H9 (cell line): ENCODE measurements around the gene OGFOD2. TPM values are rescaled to one million over a fixed set of nuclear protein-coding genes. Genes with fewer than 3 reads are reported as not detected.
A peak's percentile ranks its signal among the peaks of the same experiment; 100 is the strongest.

Source experiments
- DNase-seq: peaks from one replicate; pipeline ENCODE4 v3.0.0-alpha.2; 2017
- H2AFZ ChIP-seq: one replicate; pipeline ENCODE4 v1.6.1; 2013; ENCODE audit warnings: mild to moderate bottlenecking, low read length, control low read depth, moderate library complexity
- H2AK5ac ChIP-seq: 2 replicates; pipeline ENCODE4 v1.6.1; 2013; ENCODE audit warnings: low read length, control low read depth, mixed read lengths; ENCODE audit not compliant: insufficient read length
- H2BK120ac ChIP-seq: one replicate; pipeline ENCODE4 v1.6.1; 2013; ENCODE audit warnings: low read depth, mild to moderate bottlenecking, low read length, control low read depth, inconsistent platforms; ENCODE audit not compliant: poor library complexity, severe bottlenecking
- H2BK12ac ChIP-seq: 2 replicates; pipeline ENCODE4 v1.6.1; 2013; ENCODE audit warnings: low read length, control low read depth, mixed read lengths, low read depth; ENCODE audit not compliant: insufficient read length
- H2BK15ac ChIP-seq: 2 replicates; pipeline ENCODE4 v1.6.1; 2013; ENCODE audit warnings: low read depth, low read length, control low read depth
- H2BK20ac ChIP-seq: one replicate; pipeline ENCODE4 v1.6.1; 2013; ENCODE audit warnings: low read depth, mild to moderate bottlenecking, low read length, control low read depth, inconsistent platforms; ENCODE audit not compliant: poor library complexity, severe bottlenecking
- H2BK5ac ChIP-seq: 2 replicates; pipeline ENCODE4 v1.6.1; 2013; ENCODE audit warnings: low read length, control low read depth, mixed read lengths; ENCODE audit not compliant: insufficient read length
- H3K14ac ChIP-seq: 2 replicates; pipeline ENCODE4 v1.6.1; 2013; ENCODE audit warnings: low read length, control low read depth; ENCODE audit not compliant: insufficient read depth
- H3K18ac ChIP-seq: 2 replicates; pipeline ENCODE4 v1.6.1; 2013; ENCODE audit warnings: low read depth, mild to moderate bottlenecking, mixed read lengths, low read length, control low read depth; ENCODE audit not compliant: insufficient read length
- H3K23ac ChIP-seq: 2 replicates; pipeline ENCODE4 v1.6.1; 2013; ENCODE audit warnings: low read length, control low read depth, mixed read lengths, low read depth; ENCODE audit not compliant: insufficient read length
- H3K23me2 ChIP-seq: 2 replicates; pipeline ENCODE4 v1.6.1; 2013; ENCODE audit warnings: low read depth, mild to moderate bottlenecking, mixed read lengths, low read length, control low read depth; ENCODE audit not compliant: insufficient read length, poor library complexity, severe bottlenecking
- H3K27ac ChIP-seq: 2 replicates; pipeline ENCODE4 v1.5.1; 2013; ENCODE audit warnings: low read length, control low read depth, mixed read lengths, low read depth; ENCODE audit not compliant: insufficient read length
- H3K27me3 ChIP-seq: 2 replicates; pipeline ENCODE4 v1.6.1; 2013; ENCODE audit warnings: low read length, control low read depth, inconsistent platforms; ENCODE audit not compliant: insufficient read depth
- H3K4ac ChIP-seq: 2 replicates; pipeline ENCODE4 v1.6.1; 2013; ENCODE audit warnings: low read depth, mild to moderate bottlenecking, control low read depth, inconsistent platforms, low read length, moderate library complexity
- H3K4me1 ChIP-seq: 2 replicates; pipeline ENCODE4 v1.6.1; 2013; ENCODE audit warnings: low read length, control low read depth, inconsistent platforms; ENCODE audit not compliant: insufficient read depth
- H3K4me2 ChIP-seq: 2 replicates; pipeline ENCODE4 v1.6.1; 2013; ENCODE audit warnings: low read length, control low read depth, mixed read lengths; ENCODE audit not compliant: insufficient read length, insufficient read depth
- H3K56ac ChIP-seq: 2 replicates; pipeline ENCODE4 v1.6.1; 2013; ENCODE audit warnings: low read depth, mild to moderate bottlenecking, mixed read lengths, low read length, control low read depth; ENCODE audit not compliant: insufficient read length
- H3K79me1 ChIP-seq: 2 replicates; pipeline ENCODE4 v1.6.1; 2013; ENCODE audit warnings: low read depth, mild to moderate bottlenecking, moderate library complexity, low read length, control low read depth, inconsistent platforms; ENCODE audit not compliant: insufficient read depth, poor library complexity, severe bottlenecking
- H3K79me2 ChIP-seq: 2 replicates; pipeline ENCODE4 v1.6.1; 2013; ENCODE audit warnings: low read length, control low read depth, inconsistent platforms; ENCODE audit not compliant: insufficient read depth
- H3K9ac ChIP-seq: 2 replicates; pipeline ENCODE4 v1.6.1; 2013; ENCODE audit warnings: low read length, control low read depth, mixed read lengths; ENCODE audit not compliant: insufficient read length; ENCODE audit errors: extremely low read depth
- H3K9me3 ChIP-seq: one replicate; pipeline ENCODE4 v1.6.1; 2013; ENCODE audit warnings: low read depth, low read length, inconsistent platforms; ENCODE audit not compliant: control insufficient read depth
- H3T11ph ChIP-seq: one replicate; pipeline ENCODE4 v1.6.1; 2013; ENCODE audit warnings: mild to moderate bottlenecking, low read length, control low read depth, inconsistent platforms
- H4K20me1 ChIP-seq: one replicate; pipeline ENCODE4 v1.6.1; 2013; ENCODE audit not compliant: control insufficient read depth, insufficient read length, insufficient read depth
- H4K5ac ChIP-seq: 2 replicates; pipeline ENCODE4 v1.6.1; 2013; ENCODE audit warnings: low read depth, mild to moderate bottlenecking, mixed read lengths, low read length, control low read depth; ENCODE audit not compliant: insufficient read length
- H4K8ac ChIP-seq: replicated peaks from 2 replicates; pipeline ENCODE4 v1.6.1; 2013; ENCODE audit warnings: low read length, control low read depth, mixed read lengths, low read depth; ENCODE audit not compliant: insufficient read length
- H4K91ac ChIP-seq: 2 replicates; pipeline ENCODE4 v1.6.1; 2013; ENCODE audit warnings: low read depth, mild to moderate bottlenecking, moderate library complexity, mixed read lengths, low read length, control low read depth; ENCODE audit not compliant: insufficient read length
- H3K27ac Mint-ChIP-seq, 3 experiments: 2 replicates in 2 of 3; 3 replicates in 1 of 3; pipeline ENCODE4 v1.8.0; 2020 to 2021; ENCODE audit warnings: mixed read lengths in 3 of 3, mild to moderate bottlenecking in 1 of 3, moderate library complexity in 1 of 3
- H3K27me3 Mint-ChIP-seq: 2 replicates; pipeline ENCODE4 v1.8.0; 2021; ENCODE audit warnings: low read depth, mild to moderate bottlenecking, moderate library complexity, mixed read lengths
- H3K36me3 Mint-ChIP-seq, 3 experiments: 2 replicates in 2 of 3; 3 replicates in 1 of 3; pipeline ENCODE4 v1.8.0; 2020 to 2021; ENCODE audit warnings: low read depth in 3 of 3, mixed read lengths in 3 of 3; ENCODE audit not compliant: insufficient read depth in 1 of 3
- H3K4me1 Mint-ChIP-seq, 2 experiments: 2 replicates each; pipeline ENCODE4 v1.8.0; 2020; ENCODE audit warnings: mixed read lengths in 2 of 2
- H3K4me3 Mint-ChIP-seq, 2 experiments: 2 replicates in 1 of 2; 3 replicates in 1 of 2; pipeline ENCODE4 v1.8.0; 2020 to 2021; ENCODE audit warnings: mild to moderate bottlenecking in 2 of 2, mixed read lengths in 2 of 2, moderate library complexity in 1 of 2
- H3K9me3 Mint-ChIP-seq, 2 experiments: 2 replicates in 1 of 2; 3 replicates in 1 of 2; pipeline ENCODE4 v1.8.0; 2020; ENCODE audit warnings: mild to moderate bottlenecking in 2 of 2, mixed read lengths in 2 of 2, moderate library complexity in 1 of 2
- WGBS: extraction: QIAGEN DNeasy Blood & Tissue Kit; methylation state at CpG from one replicate; pipeline ENCODE4 v1.1.7; 2013; ENCODE audit warnings: missing lambda C conversion rate, low lambda C conversion rate, mixed read lengths; ENCODE audit not compliant: insufficient read length; ENCODE audit errors: extremely low coverage; 5-methylcytosine and 5-hydroxymethylcytosine counted together
- total RNA-seq: library from RNA; stranded (reverse); gene quantifications from 2 replicates; pipeline ENCODE4 v1.2.1, GENCODE V29; 2021
- TF ChIP-seq, protein P1 (sequence below): fragments of 200-600 bp; sonication (generic); conservative IDR thresholded peaks from 3 replicates; pipeline ENCODE4 v1.8.0; 2021; ENCODE audit warnings: antibody characterized with exemption, mild to moderate bottlenecking

Gene OGFOD2
- total RNA-seq, 1 experiment from 2014 or later: 14.7 TPM

DNA sequence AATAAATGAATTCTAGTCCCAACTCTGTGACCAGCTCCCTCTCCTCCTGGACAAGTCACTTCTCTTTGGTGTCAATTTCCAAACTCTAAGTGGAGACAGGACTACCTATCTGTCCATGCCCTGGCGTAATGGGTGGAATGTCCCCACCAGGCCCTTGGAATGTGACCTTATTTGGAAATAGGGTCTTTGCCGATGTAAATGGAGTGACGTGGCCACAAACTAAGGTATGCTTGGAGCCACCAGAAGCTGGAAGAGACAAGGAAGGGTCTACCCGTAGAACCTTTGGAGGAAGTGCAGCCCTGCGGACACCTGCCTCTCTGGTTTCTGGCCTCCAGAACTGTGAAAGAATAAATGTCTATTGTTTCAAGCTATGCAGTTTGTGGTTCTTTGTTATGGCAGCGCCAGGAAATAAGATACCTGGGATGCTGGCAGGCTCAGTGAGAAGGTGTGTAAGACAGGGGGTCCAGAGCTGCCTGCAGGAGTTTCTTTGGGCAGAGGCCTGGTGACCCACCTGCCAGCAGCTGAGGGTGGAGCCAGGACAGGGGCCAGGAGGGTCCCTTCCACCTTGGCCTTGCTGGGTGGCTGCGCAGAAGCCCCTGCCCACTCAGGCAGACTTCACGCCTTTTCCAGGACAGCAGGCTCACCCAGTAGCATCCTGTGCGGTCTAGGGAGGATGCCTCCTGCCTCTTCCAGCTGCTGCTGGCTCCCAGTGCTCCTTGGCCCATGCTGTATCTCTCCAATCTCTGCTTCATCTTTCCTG is 51.2 kb downstream of the OGFOD2 start:
- DNase-seq: no peak
- H3K27ac Mint-ChIP-seq: no peak overlapping the region
- Histone ChIP-seq H2BK5ac (no peak overlapping the region), H2BK15ac (no peak overlapping the region), H2AK5ac (no peak overlapping the region), H4K8ac (no peak overlapping the region), H3K4me1 (no peaks in the 10 kb centered on the region), H3K9me3 (no peaks in the 10 kb centered on the region), H4K20me1 (no peaks in the 10 kb centered on the region), H4K5ac (no peak overlapping the region), H3K27me3 (no peaks in the 10 kb centered on the region), H3K56ac (no peak overlapping the region), H3K4me2 (no peak overlapping the region), H3K79me1 (no peaks in the 10 kb centered on the region), H3K18ac (peak overlapping the region; percentile 41), H3K23ac (no peak overlapping the region), H3K4ac (no peak overlapping the region), H3T11ph (no peak overlapping the region), H3K23me2 (no peaks in the 10 kb centered on the region), H4K91ac (no peak overlapping the region), H2AFZ (no peak overlapping the region), H3K14ac (no peak overlapping the region), H2BK20ac (no peak overlapping the region), H3K79me2 (no peaks in the 10 kb centered on the region), H3K27ac (no peak overlapping the region), H2BK12ac (no peak overlapping the region), H2BK120ac (no peak overlapping the region), H3K9ac (no peak overlapping the region)
- peaks cover 13 to 14% of the 10 kb centered on the region in 2 experiments for H3K4me1 Mint-ChIP-seq
- H3K9me3 Mint-ChIP-seq: no peaks in the 10 kb centered on the region
- peaks cover 3% of the 10 kb centered on the region for H3K27me3 Mint-ChIP-seq
- WGBS: no CpG with 5 or more reads among the region's 9 CpGs
- TF ChIP-seq, protein P1, sequence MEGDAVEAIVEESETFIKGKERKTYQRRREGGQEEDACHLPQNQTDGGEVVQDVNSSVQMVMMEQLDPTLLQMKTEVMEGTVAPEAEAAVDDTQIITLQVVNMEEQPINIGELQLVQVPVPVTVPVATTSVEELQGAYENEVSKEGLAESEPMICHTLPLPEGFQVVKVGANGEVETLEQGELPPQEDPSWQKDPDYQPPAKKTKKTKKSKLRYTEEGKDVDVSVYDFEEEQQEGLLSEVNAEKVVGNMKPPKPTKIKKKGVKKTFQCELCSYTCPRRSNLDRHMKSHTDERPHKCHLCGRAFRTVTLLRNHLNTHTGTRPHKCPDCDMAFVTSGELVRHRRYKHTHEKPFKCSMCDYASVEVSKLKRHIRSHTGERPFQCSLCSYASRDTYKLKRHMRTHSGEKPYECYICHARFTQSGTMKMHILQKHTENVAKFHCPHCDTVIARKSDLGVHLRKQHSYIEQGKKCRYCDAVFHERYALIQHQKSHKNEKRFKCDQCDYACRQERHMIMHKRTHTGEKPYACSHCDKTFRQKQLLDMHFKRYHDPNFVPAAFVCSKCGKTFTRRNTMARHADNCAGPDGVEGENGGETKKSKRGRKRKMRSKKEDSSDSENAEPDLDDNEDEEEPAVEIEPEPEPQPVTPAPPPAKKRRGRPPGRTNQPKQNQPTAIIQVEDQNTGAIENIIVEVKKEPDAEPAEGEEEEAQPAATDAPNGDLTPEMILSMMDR: no peak
- no peaks in the 10 kb centered on the region for H3K36me3 Mint-ChIP-seq
- no peak overlapping the region; a peak in 1 of 5 replicates for H3K4me3 Mint-ChIP-seq
